A673 (cell line): ENCODE measurements around the gene CAPN11. TPM values are rescaled to one million over a fixed set of nuclear protein-coding genes. Genes with fewer than 3 reads are reported as not detected.
A peak's percentile ranks its signal among the peaks of the same experiment; 100 is the strongest.

ENCODE experiments used
- BruUV-seq: library from RNA; stranded (reverse); fragments of 400-500 nt; replicated peaks from 2 replicates; lab custom pipeline; 2021; lab: Mats Ljungman, UMichigan
- CTCF ChIA-PET: fragments of 300-600 bp; sonication (Branson Sonifier 250); formaldehyde crosslinking; loops from one replicate; lab custom pipeline; 2022; ENCODE audit warnings: antibody characterized with exemption; lab: Charles Lee
- POLR2A ChIA-PET: fragments of 300-600 bp; sonication (Branson Sonifier 250); formaldehyde crosslinking; loops from one replicate; lab custom pipeline; 2022; ENCODE audit warnings: antibody characterized with exemption; ENCODE audit not compliant: low non-redundant PET; lab: Charles Lee
- DNase-seq: peaks from one replicate; pipeline ENCODE4 v3.0.0-alpha.2; 2015; ENCODE audit warnings: low spot score
- H3K27ac ChIP-seq: fragments of 200-600 bp; sonication (generic); 2 replicates; pipeline ENCODE4 v1.5.1; 2016; ENCODE audit warnings: mixed run types, low read depth, mild to moderate bottlenecking, mixed read lengths, antibody characterized with exemption, low read length; ENCODE audit not compliant: poor library complexity, severe bottlenecking
- H3K27me3 ChIP-seq: fragments of 200-600 bp; sonication (generic); replicated peaks from 2 replicates; pipeline ENCODE4 v1.6.1; 2017; ENCODE audit warnings: mixed run types, low read depth, mild to moderate bottlenecking, mixed read lengths, antibody characterized with exemption, low read length; ENCODE audit not compliant: insufficient read depth, poor library complexity
- H3K36me3 ChIP-seq: fragments of 200-600 bp; sonication (generic); 2 replicates; pipeline ENCODE4 v1.6.1; 2016; ENCODE audit warnings: mixed run types, mild to moderate bottlenecking, mixed read lengths, antibody characterized with exemption, low read length; ENCODE audit not compliant: insufficient read depth, poor library complexity, severe bottlenecking
- H3K4me1 ChIP-seq: fragments of 200-600 bp; sonication (generic); 2 replicates; pipeline ENCODE4 v1.6.1; 2017; ENCODE audit warnings: mixed run types, mild to moderate bottlenecking, mixed read lengths, antibody characterized with exemption, low read length; ENCODE audit not compliant: insufficient read depth, poor library complexity, severe bottlenecking
- H3K4me3 ChIP-seq: fragments of 200-600 bp; sonication (generic); 2 replicates; pipeline ENCODE4 v1.5.1; 2016; ENCODE audit warnings: low read depth, mixed run types, mild to moderate bottlenecking, mixed read lengths, low read length; ENCODE audit not compliant: poor library complexity, severe bottlenecking
- H3K9me3 ChIP-seq: fragments of 200-600 bp; sonication (generic); 2 replicates; pipeline ENCODE4 v1.6.1; 2016; ENCODE audit warnings: mixed run types, low read depth, mild to moderate bottlenecking, mixed read lengths, antibody characterized with exemption, low read length; ENCODE audit not compliant: poor library complexity, severe bottlenecking
- CTCF ChIP-seq: fragments of 300-800, 200-600 bp; sonication (generic); conservative IDR thresholded peaks from 2 replicates; pipeline ENCODE4 v1.5.1; 2017; ENCODE audit warnings: low read depth, mild to moderate bottlenecking, antibody characterized with exemption, low read length, moderate library complexity, mixed read lengths
- EZH2 ChIP-seq: fragments of 200-600 bp; sonication (generic); IDR thresholded peaks from 2 replicates; pipeline ENCODE4 v1.6.1; 2017; ENCODE audit warnings: borderline replicate concordance, low read depth, mild to moderate bottlenecking, mixed read lengths, antibody characterized with exemption, low read length; ENCODE audit not compliant: poor library complexity, severe bottlenecking
- intact Hi-C: fragments of 100-400 bp; cut with micrococcal nuclease; formaldehyde crosslinking; loops from one replicate; pipeline ENCODE4 v1.10.0; 2022; ENCODE audit not compliant: unreplicated experiment
- total RNA-seq: library from RNA; stranded (reverse); gene quantifications from 2 replicates; pipeline ENCODE4 v1.2.3, GENCODE V29; 2021

The CAPN11 gene
- total RNA-seq, 1 experiment from 2014 or later: not detected

- intact Hi-C loops: no loop called here
- Histone ChIP-seq H3K4me3 (no peak overlapping the region), H3K36me3 (no peaks in the 10 kb centered on the region), H3K4me1 (peaks cover 63% of the 10 kb centered on the region), H3K27me3 (no peaks in the 10 kb centered on the region), H3K9me3 (no peaks in the 10 kb centered on the region), H3K27ac (peak overlapping the region; percentile 38)
- TF ChIP-seq EZH2: no peak
- TF ChIP-seq CTCF: peak; percentile 73
- DNase-seq: peak; percentile 84
- POLR2A ChIA-PET: interaction anchor here (0.6 kb wide), 1 partner anchor 25 kb away, joined by 18 read pairs; the partner anchor contains the start of gene HSP90AB1
- CTCF ChIA-PET: interaction anchor here (0.6 to 0.7 kb wide), 2 partner anchors 11 to 13 kb away, joined by 3 read pairs; no protein-coding TSS in a partner anchor
- BruUV-seq: no TSS peak
Measured at GRCh38 chr6:44221291-44221960, 62.8 kb downstream of the CAPN11 start.

- no TSS peak for BruUV-seq
- TF ChIP-seq CTCF: no peak
- no peak for TF ChIP-seq EZH2
- DNase-seq: no peak
- peaks cover 64% of the 10 kb centered on the region for H3K4me1 ChIP-seq
- CTCF ChIA-PET: interaction anchor here (0.6 kb wide), 1 partner anchor 11 kb away, joined by 3 read pairs; no protein-coding TSS in a partner anchor
- peak overlapping the region; percentile 38 for H3K27ac ChIP-seq
- H3K4me3 ChIP-seq: no peak overlapping the region
- H3K9me3 ChIP-seq: no peaks in the 10 kb centered on the region
- H3K36me3 ChIP-seq: no peaks in the 10 kb centered on the region
- no peaks in the 10 kb centered on the region for H3K27me3 ChIP-seq
- intact Hi-C loops: no loop called here
- POLR2A ChIA-PET: interaction anchor here (0.6 kb wide), 1 partner anchor 25 kb away, joined by 18 read pairs; the partner anchor contains the start of gene HSP90AB1
Measured at GRCh38 chr6:44221961-44222335, 63.3 kb downstream of the CAPN11 start.

- H3K27me3 ChIP-seq: no peaks in the 10 kb centered on the region
- H3K9me3 ChIP-seq: no peaks in the 10 kb centered on the region
- BruUV-seq: no TSS peak
- H3K4me1 ChIP-seq: peaks cover 64% of the 10 kb centered on the region
- peak overlapping the region; percentile 59 for H3K4me3 ChIP-seq
- peak overlapping the region; percentile 2 for H3K27ac ChIP-seq
- ChIA-PET CTCF (interaction anchor here (0.6 kb wide), 2 partner anchors 423 to 553 kb away, joined by 3 to 7 read pairs; no protein-coding TSS in a partner anchor), POLR2A (interaction anchor here (0.6 kb wide), 1 partner anchor 25 kb away, joined by 3 read pairs; no protein-coding TSS in a partner anchor)
- TF ChIP-seq CTCF (no peak), EZH2 (no peak)
- no peaks in the 10 kb centered on the region for H3K36me3 ChIP-seq
- DNase-seq: peak; percentile 37
- intact Hi-C loops: no loop called here
Measured at GRCh38 chr6:44222486-44223318, 64.1 kb downstream of the CAPN11 start.
